ENCODE data around the gene FHIT.

- TF ChIP-seq, protein P1, sequence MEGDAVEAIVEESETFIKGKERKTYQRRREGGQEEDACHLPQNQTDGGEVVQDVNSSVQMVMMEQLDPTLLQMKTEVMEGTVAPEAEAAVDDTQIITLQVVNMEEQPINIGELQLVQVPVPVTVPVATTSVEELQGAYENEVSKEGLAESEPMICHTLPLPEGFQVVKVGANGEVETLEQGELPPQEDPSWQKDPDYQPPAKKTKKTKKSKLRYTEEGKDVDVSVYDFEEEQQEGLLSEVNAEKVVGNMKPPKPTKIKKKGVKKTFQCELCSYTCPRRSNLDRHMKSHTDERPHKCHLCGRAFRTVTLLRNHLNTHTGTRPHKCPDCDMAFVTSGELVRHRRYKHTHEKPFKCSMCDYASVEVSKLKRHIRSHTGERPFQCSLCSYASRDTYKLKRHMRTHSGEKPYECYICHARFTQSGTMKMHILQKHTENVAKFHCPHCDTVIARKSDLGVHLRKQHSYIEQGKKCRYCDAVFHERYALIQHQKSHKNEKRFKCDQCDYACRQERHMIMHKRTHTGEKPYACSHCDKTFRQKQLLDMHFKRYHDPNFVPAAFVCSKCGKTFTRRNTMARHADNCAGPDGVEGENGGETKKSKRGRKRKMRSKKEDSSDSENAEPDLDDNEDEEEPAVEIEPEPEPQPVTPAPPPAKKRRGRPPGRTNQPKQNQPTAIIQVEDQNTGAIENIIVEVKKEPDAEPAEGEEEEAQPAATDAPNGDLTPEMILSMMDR (IDR thresholded peaks at IDR 0.05), result no peak
- TF ChIP-seq EZH2 (IDR thresholded peaks at IDR 0.05) (no peak), EZH2phosphoT487 (IDR thresholded peaks at IDR 0.05) (no peak)
Observed at GRCh38 chr3:60154011-60154410, 1097.2 kb downstream of the FHIT start.

Measured in neural progenitor cell (in vitro differentiated cells).